WTC11 (cell line): ENCODE data around the gene CASQ2. TPM values are rescaled to one million over a fixed set of nuclear protein-coding genes. Genes with fewer than 3 reads are reported as not detected.

Source experiments
- FOXJ3 ChIP-seq: sonication (generic); formaldehyde crosslinking; IDR thresholded peaks from 2 replicates; pipeline ENCODE4 v1.9.0; 2021; ENCODE audit warnings: missing genetic modification reagents, mild to moderate bottlenecking, borderline replicate concordance
- ZNF121 ChIP-seq: sonication (generic); formaldehyde crosslinking; IDR thresholded peaks from 2 replicates; pipeline ENCODE4 v1.8.0; 2023; ENCODE audit warnings: missing genetic modification reagents
- total RNA-seq: library from RNA; stranded (reverse); gene quantifications from 3 replicates; pipeline ENCODE4 v1.2.3, GENCODE V29; 2021
- TF ChIP-seq, protein P1 (sequence below): sonication (generic); formaldehyde crosslinking; IDR thresholded peaks from 2 replicates; pipeline ENCODE4 v1.8.1; 2022; ENCODE audit warnings: low read depth, missing genetic modification reagents, borderline replicate concordance
- TF ChIP-seq, protein P2 (sequence below): sonication (generic); formaldehyde crosslinking; IDR thresholded peaks from 2 replicates; pipeline ENCODE4 v1.8.0; 2023; ENCODE audit warnings: missing genetic modification reagents, mild to moderate bottlenecking, borderline replicate concordance
- TF ChIP-seq, protein P3 (sequence below): sonication (generic); formaldehyde crosslinking; IDR thresholded peaks from 2 replicates; pipeline ENCODE4 v1.8.1; 2023; ENCODE audit warnings: mild to moderate bottlenecking, moderate library complexity, missing genetic modification reagents
- TF ChIP-seq, protein P4 (sequence below): sonication (generic); formaldehyde crosslinking; IDR thresholded peaks from 2 replicates; pipeline ENCODE4 v1.8.1; 2022; ENCODE audit warnings: mild to moderate bottlenecking, missing genetic modification reagents, moderate library complexity, borderline replicate concordance
- TF ChIP-seq, protein P5 (sequence below): sonication (generic); formaldehyde crosslinking; IDR thresholded peaks from 2 replicates; pipeline ENCODE4 v1.8.1; 2023; ENCODE audit warnings: mild to moderate bottlenecking, missing genetic modification reagents
- TF ChIP-seq, protein P6 (sequence below): sonication (generic); formaldehyde crosslinking; conservative IDR thresholded peaks from 2 replicates; pipeline ENCODE4 v1.8.1; 2023; ENCODE audit warnings: mild to moderate bottlenecking, low read depth, missing genetic modification reagents, moderate library complexity
- TF ChIP-seq, protein P7 (sequence below): fragments of 250-450 bp; sonication (Bioruptor Pico); IDR thresholded peaks from 2 replicates; pipeline ENCODE4 v1.9.0; 2021; ENCODE audit warnings: mild to moderate bottlenecking

The CASQ2 gene
- total RNA-seq, 1 experiment from 2014 or later, result not detected

DNA sequence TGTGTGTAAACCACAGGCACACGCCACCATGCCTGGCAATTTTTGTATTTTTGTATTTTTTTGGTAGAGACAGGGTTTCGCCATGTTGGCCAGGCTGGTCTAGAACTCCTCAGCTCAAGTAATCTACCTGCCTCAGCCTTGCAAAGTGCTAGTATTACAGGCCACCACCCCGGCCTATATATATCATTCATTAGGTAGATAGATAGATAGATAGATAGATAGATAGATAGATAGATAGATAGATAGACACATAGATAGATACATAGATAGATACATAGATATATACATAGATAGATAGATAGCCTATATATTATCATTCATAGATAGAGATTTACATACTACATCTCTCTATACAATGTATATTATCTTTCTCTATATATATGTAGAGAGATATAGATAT lies 80.8 kb downstream of the CASQ2 start (continued):
- TF ChIP-seq, protein P1, sequence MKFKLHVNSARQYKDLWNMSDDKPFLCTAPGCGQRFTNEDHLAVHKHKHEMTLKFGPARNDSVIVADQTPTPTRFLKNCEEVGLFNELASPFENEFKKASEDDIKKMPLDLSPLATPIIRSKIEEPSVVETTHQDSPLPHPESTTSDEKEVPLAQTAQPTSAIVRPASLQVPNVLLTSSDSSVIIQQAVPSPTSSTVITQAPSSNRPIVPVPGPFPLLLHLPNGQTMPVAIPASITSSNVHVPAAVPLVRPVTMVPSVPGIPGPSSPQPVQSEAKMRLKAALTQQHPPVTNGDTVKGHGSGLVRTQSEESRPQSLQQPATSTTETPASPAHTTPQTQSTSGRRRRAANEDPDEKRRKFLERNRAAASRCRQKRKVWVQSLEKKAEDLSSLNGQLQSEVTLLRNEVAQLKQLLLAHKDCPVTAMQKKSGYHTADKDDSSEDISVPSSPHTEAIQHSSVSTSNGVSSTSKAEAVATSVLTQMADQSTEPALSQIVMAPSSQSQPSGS (CRISPR knock-in tag), result no peak
- no peak for TF ChIP-seq ZNF121
- TF ChIP-seq, protein P2, sequence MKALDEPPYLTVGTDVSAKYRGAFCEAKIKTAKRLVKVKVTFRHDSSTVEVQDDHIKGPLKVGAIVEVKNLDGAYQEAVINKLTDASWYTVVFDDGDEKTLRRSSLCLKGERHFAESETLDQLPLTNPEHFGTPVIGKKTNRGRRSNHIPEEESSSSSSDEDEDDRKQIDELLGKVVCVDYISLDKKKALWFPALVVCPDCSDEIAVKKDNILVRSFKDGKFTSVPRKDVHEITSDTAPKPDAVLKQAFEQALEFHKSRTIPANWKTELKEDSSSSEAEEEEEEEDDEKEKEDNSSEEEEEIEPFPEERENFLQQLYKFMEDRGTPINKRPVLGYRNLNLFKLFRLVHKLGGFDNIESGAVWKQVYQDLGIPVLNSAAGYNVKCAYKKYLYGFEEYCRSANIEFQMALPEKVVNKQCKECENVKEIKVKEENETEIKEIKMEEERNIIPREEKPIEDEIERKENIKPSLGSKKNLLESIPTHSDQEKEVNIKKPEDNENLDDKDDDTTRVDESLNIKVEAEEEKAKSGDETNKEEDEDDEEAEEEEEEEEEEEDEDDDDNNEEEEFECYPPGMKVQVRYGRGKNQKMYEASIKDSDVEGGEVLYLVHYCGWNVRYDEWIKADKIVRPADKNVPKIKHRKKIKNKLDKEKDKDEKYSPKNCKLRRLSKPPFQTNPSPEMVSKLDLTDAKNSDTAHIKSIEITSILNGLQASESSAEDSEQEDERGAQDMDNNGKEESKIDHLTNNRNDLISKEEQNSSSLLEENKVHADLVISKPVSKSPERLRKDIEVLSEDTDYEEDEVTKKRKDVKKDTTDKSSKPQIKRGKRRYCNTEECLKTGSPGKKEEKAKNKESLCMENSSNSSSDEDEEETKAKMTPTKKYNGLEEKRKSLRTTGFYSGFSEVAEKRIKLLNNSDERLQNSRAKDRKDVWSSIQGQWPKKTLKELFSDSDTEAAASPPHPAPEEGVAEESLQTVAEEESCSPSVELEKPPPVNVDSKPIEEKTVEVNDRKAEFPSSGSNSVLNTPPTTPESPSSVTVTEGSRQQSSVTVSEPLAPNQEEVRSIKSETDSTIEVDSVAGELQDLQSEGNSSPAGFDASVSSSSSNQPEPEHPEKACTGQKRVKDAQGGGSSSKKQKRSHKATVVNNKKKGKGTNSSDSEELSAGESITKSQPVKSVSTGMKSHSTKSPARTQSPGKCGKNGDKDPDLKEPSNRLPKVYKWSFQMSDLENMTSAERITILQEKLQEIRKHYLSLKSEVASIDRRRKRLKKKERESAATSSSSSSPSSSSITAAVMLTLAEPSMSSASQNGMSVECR (CRISPR knock-in tag), result no peak
- TF ChIP-seq, protein P3, sequence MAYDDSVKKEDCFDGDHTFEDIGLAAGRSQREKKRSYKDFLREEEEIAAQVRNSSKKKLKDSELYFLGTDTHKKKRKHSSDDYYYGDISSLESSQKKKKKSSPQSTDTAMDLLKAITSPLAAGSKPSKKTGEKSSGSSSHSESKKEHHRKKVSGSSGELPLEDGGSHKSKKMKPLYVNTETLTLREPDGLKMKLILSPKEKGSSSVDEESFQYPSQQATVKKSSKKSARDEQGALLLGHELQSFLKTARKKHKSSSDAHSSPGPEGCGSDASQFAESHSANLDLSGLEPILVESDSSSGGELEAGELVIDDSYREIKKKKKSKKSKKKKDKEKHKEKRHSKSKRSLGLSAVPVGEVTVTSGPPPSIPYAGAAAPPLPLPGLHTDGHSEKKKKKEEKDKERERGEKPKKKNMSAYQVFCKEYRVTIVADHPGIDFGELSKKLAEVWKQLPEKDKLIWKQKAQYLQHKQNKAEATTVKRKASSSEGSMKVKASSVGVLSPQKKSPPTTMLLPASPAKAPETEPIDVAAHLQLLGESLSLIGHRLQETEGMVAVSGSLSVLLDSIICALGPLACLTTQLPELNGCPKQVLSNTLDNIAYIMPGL (CRISPR knock-in tag), result no peak
- TF ChIP-seq, protein P4, sequence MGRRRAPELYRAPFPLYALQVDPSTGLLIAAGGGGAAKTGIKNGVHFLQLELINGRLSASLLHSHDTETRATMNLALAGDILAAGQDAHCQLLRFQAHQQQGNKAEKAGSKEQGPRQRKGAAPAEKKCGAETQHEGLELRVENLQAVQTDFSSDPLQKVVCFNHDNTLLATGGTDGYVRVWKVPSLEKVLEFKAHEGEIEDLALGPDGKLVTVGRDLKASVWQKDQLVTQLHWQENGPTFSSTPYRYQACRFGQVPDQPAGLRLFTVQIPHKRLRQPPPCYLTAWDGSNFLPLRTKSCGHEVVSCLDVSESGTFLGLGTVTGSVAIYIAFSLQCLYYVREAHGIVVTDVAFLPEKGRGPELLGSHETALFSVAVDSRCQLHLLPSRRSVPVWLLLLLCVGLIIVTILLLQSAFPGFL (CRISPR knock-in tag), result no peak
- TF ChIP-seq, protein P5, sequence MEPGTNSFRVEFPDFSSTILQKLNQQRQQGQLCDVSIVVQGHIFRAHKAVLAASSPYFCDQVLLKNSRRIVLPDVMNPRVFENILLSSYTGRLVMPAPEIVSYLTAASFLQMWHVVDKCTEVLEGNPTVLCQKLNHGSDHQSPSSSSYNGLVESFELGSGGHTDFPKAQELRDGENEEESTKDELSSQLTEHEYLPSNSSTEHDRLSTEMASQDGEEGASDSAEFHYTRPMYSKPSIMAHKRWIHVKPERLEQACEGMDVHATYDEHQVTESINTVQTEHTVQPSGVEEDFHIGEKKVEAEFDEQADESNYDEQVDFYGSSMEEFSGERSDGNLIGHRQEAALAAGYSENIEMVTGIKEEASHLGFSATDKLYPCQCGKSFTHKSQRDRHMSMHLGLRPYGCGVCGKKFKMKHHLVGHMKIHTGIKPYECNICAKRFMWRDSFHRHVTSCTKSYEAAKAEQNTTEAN (CRISPR knock-in tag), result no peak
- TF ChIP-seq, protein P6, sequence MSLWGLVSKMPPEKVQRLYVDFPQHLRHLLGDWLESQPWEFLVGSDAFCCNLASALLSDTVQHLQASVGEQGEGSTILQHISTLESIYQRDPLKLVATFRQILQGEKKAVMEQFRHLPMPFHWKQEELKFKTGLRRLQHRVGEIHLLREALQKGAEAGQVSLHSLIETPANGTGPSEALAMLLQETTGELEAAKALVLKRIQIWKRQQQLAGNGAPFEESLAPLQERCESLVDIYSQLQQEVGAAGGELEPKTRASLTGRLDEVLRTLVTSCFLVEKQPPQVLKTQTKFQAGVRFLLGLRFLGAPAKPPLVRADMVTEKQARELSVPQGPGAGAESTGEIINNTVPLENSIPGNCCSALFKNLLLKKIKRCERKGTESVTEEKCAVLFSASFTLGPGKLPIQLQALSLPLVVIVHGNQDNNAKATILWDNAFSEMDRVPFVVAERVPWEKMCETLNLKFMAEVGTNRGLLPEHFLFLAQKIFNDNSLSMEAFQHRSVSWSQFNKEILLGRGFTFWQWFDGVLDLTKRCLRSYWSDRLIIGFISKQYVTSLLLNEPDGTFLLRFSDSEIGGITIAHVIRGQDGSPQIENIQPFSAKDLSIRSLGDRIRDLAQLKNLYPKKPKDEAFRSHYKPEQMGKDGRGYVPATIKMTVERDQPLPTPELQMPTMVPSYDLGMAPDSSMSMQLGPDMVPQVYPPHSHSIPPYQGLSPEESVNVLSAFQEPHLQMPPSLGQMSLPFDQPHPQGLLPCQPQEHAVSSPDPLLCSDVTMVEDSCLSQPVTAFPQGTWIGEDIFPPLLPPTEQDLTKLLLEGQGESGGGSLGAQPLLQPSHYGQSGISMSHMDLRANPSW (CRISPR knock-in tag), result no peak
- TF ChIP-seq, protein P7, sequence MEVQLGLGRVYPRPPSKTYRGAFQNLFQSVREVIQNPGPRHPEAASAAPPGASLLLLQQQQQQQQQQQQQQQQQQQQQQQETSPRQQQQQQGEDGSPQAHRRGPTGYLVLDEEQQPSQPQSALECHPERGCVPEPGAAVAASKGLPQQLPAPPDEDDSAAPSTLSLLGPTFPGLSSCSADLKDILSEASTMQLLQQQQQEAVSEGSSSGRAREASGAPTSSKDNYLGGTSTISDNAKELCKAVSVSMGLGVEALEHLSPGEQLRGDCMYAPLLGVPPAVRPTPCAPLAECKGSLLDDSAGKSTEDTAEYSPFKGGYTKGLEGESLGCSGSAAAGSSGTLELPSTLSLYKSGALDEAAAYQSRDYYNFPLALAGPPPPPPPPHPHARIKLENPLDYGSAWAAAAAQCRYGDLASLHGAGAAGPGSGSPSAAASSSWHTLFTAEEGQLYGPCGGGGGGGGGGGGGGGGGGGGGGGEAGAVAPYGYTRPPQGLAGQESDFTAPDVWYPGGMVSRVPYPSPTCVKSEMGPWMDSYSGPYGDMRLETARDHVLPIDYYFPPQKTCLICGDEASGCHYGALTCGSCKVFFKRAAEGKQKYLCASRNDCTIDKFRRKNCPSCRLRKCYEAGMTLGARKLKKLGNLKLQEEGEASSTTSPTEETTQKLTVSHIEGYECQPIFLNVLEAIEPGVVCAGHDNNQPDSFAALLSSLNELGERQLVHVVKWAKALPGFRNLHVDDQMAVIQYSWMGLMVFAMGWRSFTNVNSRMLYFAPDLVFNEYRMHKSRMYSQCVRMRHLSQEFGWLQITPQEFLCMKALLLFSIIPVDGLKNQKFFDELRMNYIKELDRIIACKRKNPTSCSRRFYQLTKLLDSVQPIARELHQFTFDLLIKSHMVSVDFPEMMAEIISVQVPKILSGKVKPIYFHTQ (CRISPR knock-in tag), result no peak
- no peak for TF ChIP-seq FOXJ3 (CRISPR knock-in tag)
- TF ChIP-seq, all 79 proteins: peak for 0
